Adrenal gland (tissue), 12 donors: ENCODE measurements around the gene EIF2S3B. TPM values are rescaled to one million over a fixed set of nuclear protein-coding genes. Genes with fewer than 3 reads are reported as not detected.

Experiments used
- DNase-seq, 7 donors: peaks; one replicate each; pipeline ENCODE4 v3.0.0-alpha.2; 2019 to 2020
- H3K27ac ChIP-seq, 5 donors: fragments of 200-600 bp; sonication (generic) in 4 of 5; 1 replicate in 3 of 5; 2 replicates in 2 of 5; pipeline versions ENCODE4 v1.5.1 to v1.8.0; 2016 to 2020; ENCODE audit warnings: mild to moderate bottlenecking in 1 of 5
- H3K27me3 ChIP-seq: fragments of 200-600 bp; 2 replicates; pipeline ENCODE4 v1.8.0; 2021
- H3K36me3 ChIP-seq, 2 donors: fragments of 200-600 bp; replicated peaks in 1 of 2; 1 replicate in 1 of 2; 2 replicates in 1 of 2; pipeline versions ENCODE4 v1.5.1 to v1.8.0; 2018 to 2022
- H3K4me1 ChIP-seq, 2 donors: fragments of 200-600 bp; replicated peaks in 1 of 2; 1 replicate in 1 of 2; 2 replicates in 1 of 2; pipeline versions ENCODE4 v1.5.1 to v1.8.0; 2018 to 2021
- H3K4me3 ChIP-seq, 4 donors: fragments of 200-600 bp; sonication (generic) in 3 of 4; one replicate each; pipeline ENCODE4 v1.5.1; 2016 to 2018
- H3K9me3 ChIP-seq, 3 donors: fragments of 200-600 bp; sonication (generic) in 1 of 3; replicated peaks in 1 of 3; 1 replicate in 2 of 3; 2 replicates in 1 of 3; pipeline versions ENCODE4 v1.5.1 to v1.8.0; 2016 to 2021
- CTCF ChIP-seq, 6 experiments: fragments of 450-650 bp in 4 of 6; fragments of 200-600 bp in 2 of 6; sonication (generic) in 1 of 6; IDR thresholded peaks; 1 replicate in 5 of 6; 2 replicates in 1 of 6; pipeline versions ENCODE4 v1.5.1 to v1.8.0; 2016 to 2021; ENCODE audit warnings: antibody characterized with exemption in 6 of 6, mild to moderate bottlenecking in 2 of 6, moderate library complexity in 1 of 6
- POLR2A ChIP-seq, 2 donors: fragments of 450-650 bp; IDR thresholded peaks; one replicate each; pipeline ENCODE4 v1.6.1; 2017; ENCODE audit warnings: antibody characterized with exemption in 2 of 2, mild to moderate bottlenecking in 2 of 2, moderate library complexity in 1 of 2
- WGBS, 4 donors: extraction: QIAGEN DNeasy Blood & Tissue Kit in 2 of 4; methylation state at CpG; one replicate each; pipeline versions ENCODE4 v1.1.5 to v1.1.7; 2013 to 2017; 5-methylcytosine and 5-hydroxymethylcytosine counted together
- intact Hi-C, 2 donors: fragments of 100-400 bp; cut with DNase I; formaldehyde crosslinking; loops; one replicate each; pipeline versions ENCODE4 v1.14.1 to v1.15.0; 2022 to 2023
- polyA plus RNA-seq, 3 donors: library from polyadenylated mRNA; stranded (reverse); fragments of 200-250 nt in 2 of 3; fragments of 350-450 nt in 1 of 3; fragmentation: Illumina TruSeq in 1 of 3; extraction: RNeasy Lipid Tissue Mini Kit (QIAGEN cat#74804) in 1 of 3; gene quantifications; one replicate each; pipeline ENCODE4 v1.2.3, GENCODE V29; 2013 to 2014
- small RNA-seq, 2 donors: library from RNA; depleted of rRNA; stranded (forward); fragments of <200 nt; gene quantifications; one replicate each; pipeline ENCODE3, GENCODE V24; 2016
- total RNA-seq, 9 donors: library from RNA; depleted of rRNA in 4 of 9; stranded (reverse); fragments of >200 nt in 4 of 9; fragments of 120-200 nt in 1 of 9; fragmentation: NEBNext Ultra II Directional in 1 of 9; extraction: Animal tissue kit (Norgen Biotek cat#: 25700) in 1 of 9; gene quantifications; one replicate each; pipeline versions ENCODE4 v1.1.0 to v1.2.4, GENCODE V29; 2013 to 2023
- donor health status: healthy with polysubstance abuse.
- donor health status: Bipolar disorder and iron deficiency.
- donor health status: DM: yes; HTN: yes; CAD: no.
- donor health status: DM: no; HTN: no; CAD: no.
- donor health status: DM: no; HTN: no; CAD: no.
- donor health status: DM: yes; HTN: yes; CAD: no.

The EIF2S3B gene
- total and polyA plus RNA-seq, 12 donors: 0.10 to 2.6 (median 0.59) TPM; not detected in 1

GRCh38 chr12:10554228-10554755, 48.6 kb downstream of the EIF2S3B start:
- intact Hi-C loops: no loop called here
- no peak for DNase-seq
- Histone ChIP-seq H3K4me1 (no peaks in the 10 kb centered on the region), H3K36me3 (no peaks in the 10 kb centered on the region), H3K27ac (no peak overlapping the region), H3K9me3 (no peaks in the 10 kb centered on the region), H3K27me3 (peaks cover 5% of the 10 kb centered on the region), H3K4me3 (no peak overlapping the region)
- TF ChIP-seq CTCF (IDR thresholded peaks at IDR 0.05) (no peak), POLR2A (IDR thresholded peaks at IDR 0.05) (no peak)
- 78 to 89% (median 84%) methylated on average over 6 of the region's 6 CpGs for WGBS, 4 donors

- intact Hi-C loops: no loop called here
- H3K9me3 ChIP-seq: no peaks in the 10 kb centered on the region
These were observed 49.2 kb downstream of the EIF2S3B start for GRCh38 chr12:10554756-10555481.

GRCh38 chr12:10557329-10557728, 51.6 kb downstream of the EIF2S3B start:
- H3K4me3 ChIP-seq: no peak overlapping the region

More at GRCh38 chr12:10554756-10555481, 49.2 kb downstream of the EIF2S3B start:
- no peak for TF ChIP-seq POLR2A (IDR thresholded peaks at IDR 0.05)
- no peak for TF ChIP-seq CTCF (IDR thresholded peaks at IDR 0.05)
- no peaks in the 10 kb centered on the region for H3K4me1 ChIP-seq
- no peaks in the 10 kb centered on the region for H3K36me3 ChIP-seq
- no peak overlapping the region for H3K27ac ChIP-seq
- peaks cover 5% of the 10 kb centered on the region for H3K27me3 ChIP-seq
- no peak overlapping the region for H3K4me3 ChIP-seq
- WGBS, 4 donors: 78 to 84% (median 81%) methylated on average over 7 of the region's 7 CpGs
- no peak for DNase-seq

DNA sequence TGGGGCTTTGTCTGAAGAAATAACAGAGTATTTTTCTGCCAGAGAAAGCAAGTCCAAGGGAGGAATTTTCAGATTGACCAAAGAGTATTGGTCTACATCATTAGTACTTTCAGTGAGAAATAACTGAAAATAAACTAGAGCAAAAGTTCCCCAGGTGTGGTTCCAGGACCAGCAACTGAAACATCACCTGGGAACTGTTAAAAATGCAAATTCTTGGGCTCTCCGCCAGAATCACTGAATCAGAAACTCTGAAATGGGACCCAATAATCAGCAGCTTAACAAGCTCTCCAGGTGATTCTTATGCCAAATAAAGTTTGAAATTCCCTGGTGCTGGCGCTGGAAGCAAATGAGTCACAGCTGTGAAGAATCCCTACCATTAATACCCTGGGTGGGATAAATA, 52.1 kb downstream of the EIF2S3B start:
- no peak for DNase-seq
- Histone ChIP-seq H3K4me1 (no peaks in the 10 kb centered on the region), H3K36me3 (no peaks in the 10 kb centered on the region), H3K27me3 (peaks cover 5% of the 10 kb centered on the region), H3K4me3 (no peak overlapping the region), H3K27ac (no peak overlapping the region), H3K9me3 (no peaks in the 10 kb centered on the region)
- intact Hi-C loops: no loop called here
- TF ChIP-seq CTCF (IDR thresholded peaks at IDR 0.05) (no peak), POLR2A (IDR thresholded peaks at IDR 0.05) (no peak)
- 59 to 80% (median 75%) methylated on average over 2 of the region's 2 CpGs for WGBS, 4 donors

More at GRCh38 chr12:10557329-10557728, 51.6 kb downstream of the EIF2S3B start:
- intact Hi-C loops: no loop called here
- no peaks in the 10 kb centered on the region for H3K36me3 ChIP-seq
- no peak overlapping the region for H3K27ac ChIP-seq
- H3K27me3 ChIP-seq: peaks cover 5% of the 10 kb centered on the region
- WGBS, 4 donors: 59 to 73% (median 67%) methylated on average over 6 of the region's 6 CpGs
- H3K4me1 ChIP-seq: no peaks in the 10 kb centered on the region
- TF ChIP-seq CTCF (IDR thresholded peaks at IDR 0.05) (no peak), POLR2A (IDR thresholded peaks at IDR 0.05) (no peak)
- DNase-seq: no peak
- H3K9me3 ChIP-seq: no peaks in the 10 kb centered on the region

Small RNAs within 50 kb of the gene (small RNA-seq; reads per million reads assigned to genes)
- 0 reads per million in 2 donors for gene SLC25A39P2

Other genes starting within 250 kb of the EIF2S3B start
- 1 to 10 TPM in 4 of 9 donors, under 1 TPM in 5; 0.12 to 3.1 (median 0.69) TPM for gene KLRD1, start 198.0 kb upstream of the EIF2S3B start, total RNA-seq
- 1 to 10 TPM in 1 of 3 donors, under 1 TPM in 2; 0.10 to 1.1 (median 0.16) TPM for gene KLRD1, start 198.0 kb upstream of the EIF2S3B start, polyA plus RNA-seq
- 1 to 10 TPM in 3 of 9 donors, under 1 TPM in 4, not detected in 2; 0.25 to 5.2 (median 0.90) TPM for gene KLRK1, start 115.8 kb upstream of the EIF2S3B start, total RNA-seq
- gene KLRK1, start 115.8 kb upstream of the EIF2S3B start, polyA plus RNA-seq: 1 to 10 TPM; 1.5 to 2.4 (median 2.4) TPM
- gene KLRC4, start 96.1 kb upstream of the EIF2S3B start, total RNA-seq: not detected
- gene KLRC4, start 96.1 kb upstream of the EIF2S3B start, polyA plus RNA-seq: under 1 TPM in 1 of 3 donors, not detected in 2; 0.22 TPM
- under 1 TPM in 1 of 9 donors, not detected in 8; 0.17 TPM for gene KLRC3, start 85.3 kb upstream of the EIF2S3B start, total RNA-seq
- under 1 TPM in 1 of 3 donors, not detected in 2; 0.26 TPM for gene KLRC3, start 85.3 kb upstream of the EIF2S3B start, polyA plus RNA-seq
- 1 to 10 TPM in 1 of 9 donors, under 1 TPM in 1, not detected in 7; 0.69 to 3.8 TPM for gene KLRC2, start 69.9 kb upstream of the EIF2S3B start, total RNA-seq
- not detected for gene KLRC2, start 69.9 kb upstream of the EIF2S3B start, polyA plus RNA-seq
- gene KLRC1, start 52.5 kb upstream of the EIF2S3B start, total RNA-seq: under 1 TPM in 4 of 9 donors, not detected in 5; 0.14 to 0.47 (median 0.40) TPM
- under 1 TPM in 2 of 3 donors, not detected in 1; 0.11 to 0.20 TPM for gene KLRC1, start 52.5 kb upstream of the EIF2S3B start, polyA plus RNA-seq
- 10 to 100 TPM in 8 of 9 donors, 1 to 10 TPM in 1; 4.4 to 23.3 (median 17.5) TPM for gene MAGOHB, start 107.7 kb downstream of the EIF2S3B start, total RNA-seq
- 10 to 100 TPM; 20.7 to 38.7 (median 30.0) TPM for gene MAGOHB, start 107.7 kb downstream of the EIF2S3B start, polyA plus RNA-seq
- gene STYK1, start 168.2 kb downstream of the EIF2S3B start, total RNA-seq: not detected
- under 1 TPM; 0.08 to 0.13 (median 0.10) TPM for gene STYK1, start 168.2 kb downstream of the EIF2S3B start, polyA plus RNA-seq
- gene YBX3, start 217.4 kb downstream of the EIF2S3B start, total RNA-seq: 100 to 1,000 TPM in 8 of 9 donors, 10 to 100 TPM in 1; 72.6 to 294 (median 154) TPM
- 100 to 1,000 TPM; 113 to 336 (median 255) TPM for gene YBX3, start 217.4 kb downstream of the EIF2S3B start, polyA plus RNA-seq